H9 (cell line): ENCODE measurements around the gene MCM3. TPM values are rescaled to one million over a fixed set of nuclear protein-coding genes. Genes with fewer than 3 reads are reported as not detected.

Source experiments
- DNase-seq: peaks from one replicate; pipeline ENCODE4 v3.0.0-alpha.2; 2017
- H2AFZ ChIP-seq: one replicate; pipeline ENCODE4 v1.6.1; 2013; ENCODE audit warnings: mild to moderate bottlenecking, low read length, control low read depth, moderate library complexity
- H2AK5ac ChIP-seq: 2 replicates; pipeline ENCODE4 v1.6.1; 2013; ENCODE audit warnings: low read length, control low read depth, mixed read lengths; ENCODE audit not compliant: insufficient read length
- H2BK120ac ChIP-seq: one replicate; pipeline ENCODE4 v1.6.1; 2013; ENCODE audit warnings: low read depth, mild to moderate bottlenecking, low read length, control low read depth, inconsistent platforms; ENCODE audit not compliant: poor library complexity, severe bottlenecking
- H2BK12ac ChIP-seq: 2 replicates; pipeline ENCODE4 v1.6.1; 2013; ENCODE audit warnings: low read length, control low read depth, mixed read lengths, low read depth; ENCODE audit not compliant: insufficient read length
- H2BK15ac ChIP-seq: 2 replicates; pipeline ENCODE4 v1.6.1; 2013; ENCODE audit warnings: low read depth, low read length, control low read depth
- H2BK20ac ChIP-seq: one replicate; pipeline ENCODE4 v1.6.1; 2013; ENCODE audit warnings: low read depth, mild to moderate bottlenecking, low read length, control low read depth, inconsistent platforms; ENCODE audit not compliant: poor library complexity, severe bottlenecking
- H2BK5ac ChIP-seq: 2 replicates; pipeline ENCODE4 v1.6.1; 2013; ENCODE audit warnings: low read length, control low read depth, mixed read lengths; ENCODE audit not compliant: insufficient read length
- H3K14ac ChIP-seq: 2 replicates; pipeline ENCODE4 v1.6.1; 2013; ENCODE audit warnings: low read length, control low read depth; ENCODE audit not compliant: insufficient read depth
- H3K18ac ChIP-seq: 2 replicates; pipeline ENCODE4 v1.6.1; 2013; ENCODE audit warnings: low read depth, mild to moderate bottlenecking, mixed read lengths, low read length, control low read depth; ENCODE audit not compliant: insufficient read length
- H3K23ac ChIP-seq: 2 replicates; pipeline ENCODE4 v1.6.1; 2013; ENCODE audit warnings: low read length, control low read depth, mixed read lengths, low read depth; ENCODE audit not compliant: insufficient read length
- H3K23me2 ChIP-seq: 2 replicates; pipeline ENCODE4 v1.6.1; 2013; ENCODE audit warnings: low read depth, mild to moderate bottlenecking, mixed read lengths, low read length, control low read depth; ENCODE audit not compliant: insufficient read length, poor library complexity, severe bottlenecking
- H3K27ac ChIP-seq: 2 replicates; pipeline ENCODE4 v1.5.1; 2013; ENCODE audit warnings: low read length, control low read depth, mixed read lengths, low read depth; ENCODE audit not compliant: insufficient read length
- H3K27me3 ChIP-seq: 2 replicates; pipeline ENCODE4 v1.6.1; 2013; ENCODE audit warnings: low read length, control low read depth, inconsistent platforms; ENCODE audit not compliant: insufficient read depth
- H3K4ac ChIP-seq: 2 replicates; pipeline ENCODE4 v1.6.1; 2013; ENCODE audit warnings: low read depth, mild to moderate bottlenecking, control low read depth, inconsistent platforms, low read length, moderate library complexity
- H3K4me1 ChIP-seq: 2 replicates; pipeline ENCODE4 v1.6.1; 2013; ENCODE audit warnings: low read length, control low read depth, inconsistent platforms; ENCODE audit not compliant: insufficient read depth
- H3K4me2 ChIP-seq: 2 replicates; pipeline ENCODE4 v1.6.1; 2013; ENCODE audit warnings: low read length, control low read depth, mixed read lengths; ENCODE audit not compliant: insufficient read length, insufficient read depth
- H3K56ac ChIP-seq: 2 replicates; pipeline ENCODE4 v1.6.1; 2013; ENCODE audit warnings: low read depth, mild to moderate bottlenecking, mixed read lengths, low read length, control low read depth; ENCODE audit not compliant: insufficient read length
- H3K79me1 ChIP-seq: 2 replicates; pipeline ENCODE4 v1.6.1; 2013; ENCODE audit warnings: low read depth, mild to moderate bottlenecking, moderate library complexity, low read length, control low read depth, inconsistent platforms; ENCODE audit not compliant: insufficient read depth, poor library complexity, severe bottlenecking
- H3K79me2 ChIP-seq: 2 replicates; pipeline ENCODE4 v1.6.1; 2013; ENCODE audit warnings: low read length, control low read depth, inconsistent platforms; ENCODE audit not compliant: insufficient read depth
- H3K9ac ChIP-seq: 2 replicates; pipeline ENCODE4 v1.6.1; 2013; ENCODE audit warnings: low read length, control low read depth, mixed read lengths; ENCODE audit not compliant: insufficient read length; ENCODE audit errors: extremely low read depth
- H3K9me3 ChIP-seq: one replicate; pipeline ENCODE4 v1.6.1; 2013; ENCODE audit warnings: low read depth, low read length, inconsistent platforms; ENCODE audit not compliant: control insufficient read depth
- H3T11ph ChIP-seq: one replicate; pipeline ENCODE4 v1.6.1; 2013; ENCODE audit warnings: mild to moderate bottlenecking, low read length, control low read depth, inconsistent platforms
- H4K20me1 ChIP-seq: one replicate; pipeline ENCODE4 v1.6.1; 2013; ENCODE audit not compliant: control insufficient read depth, insufficient read length, insufficient read depth
- H4K5ac ChIP-seq: 2 replicates; pipeline ENCODE4 v1.6.1; 2013; ENCODE audit warnings: low read depth, mild to moderate bottlenecking, mixed read lengths, low read length, control low read depth; ENCODE audit not compliant: insufficient read length
- H4K8ac ChIP-seq: replicated peaks from 2 replicates; pipeline ENCODE4 v1.6.1; 2013; ENCODE audit warnings: low read length, control low read depth, mixed read lengths, low read depth; ENCODE audit not compliant: insufficient read length
- H4K91ac ChIP-seq: 2 replicates; pipeline ENCODE4 v1.6.1; 2013; ENCODE audit warnings: low read depth, mild to moderate bottlenecking, moderate library complexity, mixed read lengths, low read length, control low read depth; ENCODE audit not compliant: insufficient read length
- H3K27ac Mint-ChIP-seq, 3 experiments: 2 replicates in 2 of 3; 3 replicates in 1 of 3; pipeline ENCODE4 v1.8.0; 2020 to 2021; ENCODE audit warnings: mixed read lengths in 3 of 3, mild to moderate bottlenecking in 1 of 3, moderate library complexity in 1 of 3
- H3K27me3 Mint-ChIP-seq: 2 replicates; pipeline ENCODE4 v1.8.0; 2021; ENCODE audit warnings: low read depth, mild to moderate bottlenecking, moderate library complexity, mixed read lengths
- H3K36me3 Mint-ChIP-seq, 3 experiments: 2 replicates in 2 of 3; 3 replicates in 1 of 3; pipeline ENCODE4 v1.8.0; 2020 to 2021; ENCODE audit warnings: low read depth in 3 of 3, mixed read lengths in 3 of 3; ENCODE audit not compliant: insufficient read depth in 1 of 3
- H3K4me1 Mint-ChIP-seq, 2 experiments: 2 replicates each; pipeline ENCODE4 v1.8.0; 2020; ENCODE audit warnings: mixed read lengths in 2 of 2
- H3K4me3 Mint-ChIP-seq, 2 experiments: 2 replicates in 1 of 2; 3 replicates in 1 of 2; pipeline ENCODE4 v1.8.0; 2020 to 2021; ENCODE audit warnings: mild to moderate bottlenecking in 2 of 2, mixed read lengths in 2 of 2, moderate library complexity in 1 of 2
- H3K9me3 Mint-ChIP-seq, 2 experiments: 2 replicates in 1 of 2; 3 replicates in 1 of 2; pipeline ENCODE4 v1.8.0; 2020; ENCODE audit warnings: mild to moderate bottlenecking in 2 of 2, mixed read lengths in 2 of 2, moderate library complexity in 1 of 2
- WGBS: extraction: QIAGEN DNeasy Blood & Tissue Kit; methylation state at CpG from one replicate; pipeline ENCODE4 v1.1.7; 2013; ENCODE audit warnings: missing lambda C conversion rate, low lambda C conversion rate, mixed read lengths; ENCODE audit not compliant: insufficient read length; ENCODE audit errors: extremely low coverage; 5-methylcytosine and 5-hydroxymethylcytosine counted together
- total RNA-seq: library from RNA; stranded (reverse); gene quantifications from 2 replicates; pipeline ENCODE4 v1.2.1, GENCODE V29; 2021
- TF ChIP-seq, protein P1 (sequence below): fragments of 200-600 bp; sonication (generic); conservative IDR thresholded peaks from 3 replicates; pipeline ENCODE4 v1.8.0; 2021; ENCODE audit warnings: antibody characterized with exemption, mild to moderate bottlenecking

The MCM3 gene
- total RNA-seq, 1 experiment from 2014 or later, result 252 TPM

DNA sequence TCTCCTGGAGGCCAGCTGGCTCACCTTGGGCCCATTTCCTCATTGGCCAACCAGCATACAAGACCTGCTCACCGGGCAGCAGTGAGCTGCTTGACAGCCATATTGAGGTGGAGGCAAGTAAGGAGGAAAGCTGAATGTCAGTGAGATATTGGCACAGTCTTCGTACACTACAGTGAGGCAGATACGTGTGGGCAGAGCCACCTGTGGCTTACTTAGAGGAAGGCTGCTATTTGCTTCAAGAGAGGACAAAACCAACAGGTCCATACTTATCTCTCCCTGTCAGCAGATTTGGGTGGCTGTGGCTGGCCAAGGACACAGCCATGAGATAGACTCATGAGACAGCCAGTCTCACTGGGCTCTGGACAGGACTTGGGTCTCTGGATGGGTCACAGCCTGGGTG is 15.1 kb upstream of the MCM3 start:
- H2AK5ac ChIP-seq, result no peak overlapping the region
- no peak overlapping the region for H3K18ac ChIP-seq
- H3K4ac ChIP-seq, result no peak overlapping the region
- TF ChIP-seq, protein P1, sequence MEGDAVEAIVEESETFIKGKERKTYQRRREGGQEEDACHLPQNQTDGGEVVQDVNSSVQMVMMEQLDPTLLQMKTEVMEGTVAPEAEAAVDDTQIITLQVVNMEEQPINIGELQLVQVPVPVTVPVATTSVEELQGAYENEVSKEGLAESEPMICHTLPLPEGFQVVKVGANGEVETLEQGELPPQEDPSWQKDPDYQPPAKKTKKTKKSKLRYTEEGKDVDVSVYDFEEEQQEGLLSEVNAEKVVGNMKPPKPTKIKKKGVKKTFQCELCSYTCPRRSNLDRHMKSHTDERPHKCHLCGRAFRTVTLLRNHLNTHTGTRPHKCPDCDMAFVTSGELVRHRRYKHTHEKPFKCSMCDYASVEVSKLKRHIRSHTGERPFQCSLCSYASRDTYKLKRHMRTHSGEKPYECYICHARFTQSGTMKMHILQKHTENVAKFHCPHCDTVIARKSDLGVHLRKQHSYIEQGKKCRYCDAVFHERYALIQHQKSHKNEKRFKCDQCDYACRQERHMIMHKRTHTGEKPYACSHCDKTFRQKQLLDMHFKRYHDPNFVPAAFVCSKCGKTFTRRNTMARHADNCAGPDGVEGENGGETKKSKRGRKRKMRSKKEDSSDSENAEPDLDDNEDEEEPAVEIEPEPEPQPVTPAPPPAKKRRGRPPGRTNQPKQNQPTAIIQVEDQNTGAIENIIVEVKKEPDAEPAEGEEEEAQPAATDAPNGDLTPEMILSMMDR, result no peak
- no peaks in the 10 kb centered on the region for H3K79me1 ChIP-seq
- H3K4me1 Mint-ChIP-seq, result no peaks in the 10 kb centered on the region
- peaks cover 0 to 13% (median 5%) of the 10 kb centered on the region in 3 experiments; a peak in 4 of 7 replicates for H3K36me3 Mint-ChIP-seq
- no peak overlapping the region for H2BK5ac ChIP-seq
- H3K56ac ChIP-seq, result no peak overlapping the region
- WGBS, result no CpG with 5 or more reads among the region's 3 CpGs
- no peak overlapping the region for H4K91ac ChIP-seq
- no peaks in the 10 kb centered on the region for H3K9me3 ChIP-seq
- H3K23ac ChIP-seq, result no peak overlapping the region
- no peak overlapping the region for H3K4me2 ChIP-seq
- no peak overlapping the region for H4K8ac ChIP-seq
- H3K9me3 Mint-ChIP-seq, result peaks cover 21 to 23% of the 10 kb centered on the region in 2 experiments
- no peaks in the 10 kb centered on the region for H3K23me2 ChIP-seq
- no peak overlapping the region for H3K27ac ChIP-seq
- no peak overlapping the region for H2BK20ac ChIP-seq
- H3K14ac ChIP-seq, result no peak overlapping the region
- H3K27ac Mint-ChIP-seq, result no peak overlapping the region
- no peak for DNase-seq
- H3K27me3 ChIP-seq, result no peaks in the 10 kb centered on the region
- H4K5ac ChIP-seq, result no peak overlapping the region
- no peak overlapping the region for H2BK120ac ChIP-seq
- H3K79me2 ChIP-seq, result no peaks in the 10 kb centered on the region
- H3K4me1 ChIP-seq, result no peaks in the 10 kb centered on the region
- no peak overlapping the region for H2AFZ ChIP-seq
- H4K20me1 ChIP-seq, result no peaks in the 10 kb centered on the region
- H3K27me3 Mint-ChIP-seq, result no peaks in the 10 kb centered on the region; the same call in 1 of the 2 replicates
- H2BK15ac ChIP-seq, result no peak overlapping the region
- H3K9ac ChIP-seq, result no peak overlapping the region
- H3K4me3 Mint-ChIP-seq, result no peak overlapping the region
- H3T11ph ChIP-seq, result no peak overlapping the region
- no peak overlapping the region for H2BK12ac ChIP-seq
